K562 (cell line): ENCODE results near the gene CLDN5. TPM values are rescaled to one million over a fixed set of nuclear protein-coding genes. Genes with fewer than 3 reads are reported as not detected.

Source experiments
- BDP1 ChIP-seq: IDR thresholded peaks from 3 replicates; pipeline ENCODE4 v1.6.1; 2011; ENCODE audit not compliant: insufficient read length, insufficient read depth
- CAMTA2 ChIP-seq: fragments of 250-450 bp; sonication (Bioruptor Pico); conservative IDR thresholded peaks from 2 replicates; pipeline ENCODE4 v1.5.1; 2022
- CBX3 ChIP-seq, 2 experiments: IDR thresholded peaks; 1 replicate in 1 of 2; 2 replicates in 1 of 2; pipeline ENCODE4 v1.6.1; 2012; ENCODE audit warnings: inconsistent platforms in 2 of 2, low read length in 2 of 2, borderline replicate concordance in 1 of 2, control low read depth in 1 of 2
- DACH1 ChIP-seq: fragments of 450-650 bp; IDR thresholded peaks from 2 replicates; pipeline ENCODE4 v1.6.1; 2018; ENCODE audit not compliant: partially characterized antibody
- E2F8 ChIP-seq: fragments of 450-650 bp; IDR thresholded peaks from 2 replicates; pipeline ENCODE4 v1.7.1; 2018; ENCODE audit warnings: mild to moderate bottlenecking, low read depth; ENCODE audit not compliant: partially characterized antibody
- GABPB2 ChIP-seq: fragments of 250-450 bp; sonication (Bioruptor Pico); conservative IDR thresholded peaks from 2 replicates; pipeline ENCODE4 v1.5.1; 2021; ENCODE audit warnings: mild to moderate bottlenecking
- HNRNPLL ChIP-seq: fragments of 200-400 bp; formaldehyde crosslinking; IDR thresholded peaks from 2 replicates; pipeline ENCODE4 v1.6.1; 2017; ENCODE audit warnings: low read length, low read depth, mild to moderate bottlenecking; ENCODE audit not compliant: poor library complexity, severe bottlenecking
- KDM2B ChIP-seq: fragments of 250-450 bp; sonication (Bioruptor Pico); IDR thresholded peaks from 2 replicates; pipeline ENCODE4 v1.8.0; 2021; ENCODE audit warnings: mild to moderate bottlenecking, moderate library complexity
- NR0B1 ChIP-seq: fragments of 450-650 bp; IDR thresholded peaks from one replicate; pipeline ENCODE4 v1.6.1; 2018; ENCODE audit warnings: mild to moderate bottlenecking, moderate library complexity; ENCODE audit not compliant: partially characterized antibody
- PHF8 ChIP-seq: fragments of 200-600 bp; sonication (generic); IDR thresholded peaks from 2 replicates; pipeline ENCODE4 v1.6.1; 2012; ENCODE audit warnings: mixed run types, mild to moderate bottlenecking, inconsistent platforms, low read length, moderate library complexity, borderline replicate concordance
- RUNX1 ChIP-seq: sonication (generic); IDR thresholded peaks from 2 replicates; pipeline ENCODE4 v1.6.1; 2016; ENCODE audit warnings: antibody characterized with exemption, low read depth
- ZNF174 ChIP-seq: fragments of 250-450 bp; sonication (Bioruptor Pico); IDR thresholded peaks from 2 replicates; pipeline ENCODE4 v1.4.0; 2020; ENCODE audit warnings: mild to moderate bottlenecking
- ZNF511 ChIP-seq: sonication (generic); formaldehyde crosslinking; IDR thresholded peaks from 2 replicates; pipeline ENCODE4 v1.8.0; 2022; ENCODE audit warnings: mild to moderate bottlenecking, missing genetic modification reagents
- ZNF780A ChIP-seq: fragments of 250-450 bp; sonication (Bioruptor Pico); IDR thresholded peaks from 2 replicates; pipeline ENCODE4 v1.5.0; 2021; ENCODE audit warnings: mild to moderate bottlenecking
- polyA plus RNA-seq, 8 experiments: library from polyadenylated mRNA; depleted of rRNA in 4 of 8; stranded (reverse) in 5 of 8; unstranded in 3 of 8; fragments of >200 nt; fragmentation: Nextera tagmentation in 2 of 8; fragmentation: Illumina TruSeq in 1 of 8; extraction: Ambion mirVana in 2 of 8; extraction: Trizol in 1 of 8; gene quantifications; 2 replicates each; pipeline versions ENCODE4 v1.2.1 to v1.2.3, GENCODE V29; 2011 to 2014; ENCODE audit warnings: inconsistent platforms in 1 of 8, missing spikeins in 1 of 8
- total RNA-seq, 7 experiments: library from RNA; depleted of rRNA in 6 of 7; stranded (reverse); fragments of >200 nt in 6 of 7; fragmentation: Illumina TruSeq in 2 of 7; extraction: Trizol in 2 of 7; gene quantifications; 2 replicates each; pipeline versions ENCODE4 v1.2.1 to v1.2.3, GENCODE V29; 2011 to 2021; ENCODE audit warnings: low replicate concordance in 1 of 7
- TF ChIP-seq, protein P1 (sequence below): sonication (generic); formaldehyde crosslinking; IDR thresholded peaks from 2 replicates; pipeline ENCODE4 v1.8.0; 2022; ENCODE audit warnings: mild to moderate bottlenecking, missing genetic modification reagents
- TF ChIP-seq, protein P2 (sequence below): fragments of 250-450 bp; sonication (Bioruptor Pico); IDR thresholded peaks from 2 replicates; pipeline ENCODE4 v1.5.0; 2021; ENCODE audit warnings: mild to moderate bottlenecking, moderate library complexity
- TF ChIP-seq, protein P3 (sequence below): fragments of 250-450 bp; sonication (Bioruptor Pico); IDR thresholded peaks from 2 replicates; pipeline ENCODE4 v1.4.0; 2020; ENCODE audit warnings: borderline replicate concordance

Gene CLDN5
- total and polyA plus RNA-seq, 9 of the 15 experiments (the other 6 are each of a cell fraction or from before 2014, with no cell fraction given), result 0.20 TPM; not detected in 8

DNA sequence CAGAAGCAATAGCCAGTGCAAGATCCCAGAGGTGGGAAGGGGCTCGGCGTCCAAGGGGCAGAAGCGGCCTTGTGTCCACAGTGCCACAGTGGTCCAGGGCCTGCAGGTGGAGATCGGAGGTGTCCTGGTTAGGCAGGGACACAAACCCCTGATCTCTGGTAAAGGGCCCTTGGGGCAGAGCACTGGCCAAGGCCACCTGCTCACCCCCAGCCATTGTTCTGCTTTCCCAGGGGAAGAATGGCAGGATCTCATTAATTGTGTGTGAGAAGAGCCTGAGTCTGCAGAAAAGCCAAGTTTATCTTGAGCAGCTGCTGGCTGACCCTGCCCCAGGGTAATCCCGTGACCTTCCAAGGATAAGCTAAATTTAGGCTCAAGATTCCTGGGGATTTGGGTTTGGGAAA is 3.1 kb upstream of the CLDN5 start (continued):
- no peak for TF ChIP-seq E2F8
- no peak for TF ChIP-seq CBX3 (IDR thresholded peaks at IDR 0.05; ENCODE audit: borderline replicate concordance in 1 of 2, low read length in 2 of 2)
- no peak for TF ChIP-seq BDP1
- TF ChIP-seq HNRNPLL, result no peak
- no peak for TF ChIP-seq ZNF511 (CRISPR knock-in tag)
- TF ChIP-seq, protein P1, sequence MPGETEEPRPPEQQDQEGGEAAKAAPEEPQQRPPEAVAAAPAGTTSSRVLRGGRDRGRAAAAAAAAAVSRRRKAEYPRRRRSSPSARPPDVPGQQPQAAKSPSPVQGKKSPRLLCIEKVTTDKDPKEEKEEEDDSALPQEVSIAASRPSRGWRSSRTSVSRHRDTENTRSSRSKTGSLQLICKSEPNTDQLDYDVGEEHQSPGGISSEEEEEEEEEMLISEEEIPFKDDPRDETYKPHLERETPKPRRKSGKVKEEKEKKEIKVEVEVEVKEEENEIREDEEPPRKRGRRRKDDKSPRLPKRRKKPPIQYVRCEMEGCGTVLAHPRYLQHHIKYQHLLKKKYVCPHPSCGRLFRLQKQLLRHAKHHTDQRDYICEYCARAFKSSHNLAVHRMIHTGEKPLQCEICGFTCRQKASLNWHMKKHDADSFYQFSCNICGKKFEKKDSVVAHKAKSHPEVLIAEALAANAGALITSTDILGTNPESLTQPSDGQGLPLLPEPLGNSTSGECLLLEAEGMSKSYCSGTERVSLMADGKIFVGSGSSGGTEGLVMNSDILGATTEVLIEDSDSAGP (CRISPR knock-in tag), result no peak
- TF ChIP-seq RUNX1, result no peak
- TF ChIP-seq, protein P2, sequence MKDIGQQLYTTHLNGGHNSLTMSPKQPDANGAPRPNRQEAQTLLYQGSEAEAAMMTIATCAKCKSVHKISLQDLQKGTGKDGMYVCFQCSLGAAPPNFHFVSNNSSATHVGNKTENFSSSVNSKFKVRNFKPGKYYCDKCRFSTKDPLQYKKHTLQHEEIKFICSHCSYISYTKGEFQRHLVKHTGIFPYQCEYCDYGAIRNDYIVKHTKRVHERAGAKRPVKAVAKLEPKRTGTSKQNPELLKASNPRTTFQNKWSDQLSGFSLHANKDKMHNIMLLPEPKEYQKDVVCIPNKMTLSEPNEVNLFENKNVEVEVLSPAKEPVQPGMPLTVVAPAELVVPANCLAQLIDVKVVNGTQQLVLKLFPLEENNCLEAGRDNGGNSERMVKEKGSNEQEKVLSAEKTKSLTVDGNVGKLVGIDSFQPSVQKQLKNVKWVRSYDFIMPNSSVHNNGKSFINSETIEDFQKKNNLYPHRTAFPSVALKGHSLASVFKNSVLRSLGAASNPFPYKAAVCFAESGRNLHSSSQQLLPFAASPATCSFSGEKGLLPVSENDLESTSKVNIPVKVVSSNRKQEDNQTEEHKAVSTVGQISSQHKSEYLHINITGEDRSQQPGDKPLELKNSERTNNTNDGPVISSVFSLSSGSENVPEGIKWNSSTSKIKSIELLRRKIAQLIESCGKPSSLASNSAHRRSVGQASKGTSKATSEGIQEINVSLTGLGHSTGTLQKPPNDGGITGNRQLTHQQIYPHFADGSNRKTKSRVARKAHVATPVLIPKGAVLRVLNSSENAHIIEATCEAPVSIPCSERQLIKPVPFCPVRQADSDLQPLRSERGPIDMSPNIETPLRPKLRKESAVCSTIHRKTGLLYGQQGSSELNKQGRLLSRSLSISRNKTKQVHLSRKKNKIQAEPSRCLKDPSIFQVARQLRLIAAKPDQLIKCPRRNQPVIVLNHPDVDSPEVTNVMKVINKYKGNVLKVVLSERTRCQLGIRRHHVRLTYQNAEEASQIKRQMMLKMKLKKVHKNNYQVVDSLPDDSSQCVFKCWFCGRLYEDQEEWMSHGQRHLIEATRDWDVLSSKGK (CRISPR knock-in tag), result no peak
- 0 out of 2 replicates have a peak, but pooled peaks have one; percentile 1 for TF ChIP-seq PHF8
- TF ChIP-seq ZNF780A (CRISPR knock-in tag), result no peak
- no peak for TF ChIP-seq CAMTA2
- TF ChIP-seq DACH1, result no peak
- TF ChIP-seq, protein P3, sequence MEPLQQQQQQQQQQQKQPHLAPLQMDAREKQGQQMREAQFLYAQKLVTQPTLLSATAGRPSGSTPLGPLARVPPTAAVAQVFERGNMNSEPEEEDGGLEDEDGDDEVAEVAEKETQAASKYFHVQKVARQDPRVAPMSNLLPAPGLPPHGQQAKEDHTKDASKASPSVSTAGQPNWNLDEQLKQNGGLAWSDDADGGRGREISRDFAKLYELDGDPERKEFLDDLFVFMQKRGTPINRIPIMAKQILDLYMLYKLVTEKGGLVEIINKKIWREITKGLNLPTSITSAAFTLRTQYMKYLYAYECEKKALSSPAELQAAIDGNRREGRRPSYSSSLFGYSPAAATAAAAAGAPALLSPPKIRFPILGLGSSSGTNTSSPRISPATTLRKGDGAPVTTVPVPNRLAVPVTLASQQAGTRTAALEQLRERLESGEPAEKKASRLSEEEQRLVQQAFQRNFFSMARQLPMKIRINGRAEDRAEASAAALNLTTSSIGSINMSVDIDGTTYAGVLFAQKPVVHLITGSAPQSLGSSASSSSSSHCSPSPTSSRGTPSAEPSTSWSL (CRISPR knock-in tag), result no peak
- no peak for TF ChIP-seq ZNF174
- no peak for TF ChIP-seq GABPB2 (CRISPR knock-in tag)
- peak; percentile 61; the same call in 1 of the 2 replicates for TF ChIP-seq KDM2B (CRISPR knock-in tag)
- TF ChIP-seq NR0B1, result no peak
